HG03442 (cell line): ENCODE measurements around the gene COL23A1.
"Not testable (repeated sequence)": the region's sequence is repeated elsewhere in the genome, so short reads cannot be mapped to it uniquely, and the experiment has no call there.

Source experiments
- ATAC-seq: cut with Tn5 transposase; IDR thresholded peaks from one replicate; pipeline ENCODE4 v1.9.1; 2021; ENCODE audit warnings: mild to moderate bottlenecking, moderate library complexity; ENCODE audit not compliant: unreplicated experiment

The COL23A1 gene

DNA sequence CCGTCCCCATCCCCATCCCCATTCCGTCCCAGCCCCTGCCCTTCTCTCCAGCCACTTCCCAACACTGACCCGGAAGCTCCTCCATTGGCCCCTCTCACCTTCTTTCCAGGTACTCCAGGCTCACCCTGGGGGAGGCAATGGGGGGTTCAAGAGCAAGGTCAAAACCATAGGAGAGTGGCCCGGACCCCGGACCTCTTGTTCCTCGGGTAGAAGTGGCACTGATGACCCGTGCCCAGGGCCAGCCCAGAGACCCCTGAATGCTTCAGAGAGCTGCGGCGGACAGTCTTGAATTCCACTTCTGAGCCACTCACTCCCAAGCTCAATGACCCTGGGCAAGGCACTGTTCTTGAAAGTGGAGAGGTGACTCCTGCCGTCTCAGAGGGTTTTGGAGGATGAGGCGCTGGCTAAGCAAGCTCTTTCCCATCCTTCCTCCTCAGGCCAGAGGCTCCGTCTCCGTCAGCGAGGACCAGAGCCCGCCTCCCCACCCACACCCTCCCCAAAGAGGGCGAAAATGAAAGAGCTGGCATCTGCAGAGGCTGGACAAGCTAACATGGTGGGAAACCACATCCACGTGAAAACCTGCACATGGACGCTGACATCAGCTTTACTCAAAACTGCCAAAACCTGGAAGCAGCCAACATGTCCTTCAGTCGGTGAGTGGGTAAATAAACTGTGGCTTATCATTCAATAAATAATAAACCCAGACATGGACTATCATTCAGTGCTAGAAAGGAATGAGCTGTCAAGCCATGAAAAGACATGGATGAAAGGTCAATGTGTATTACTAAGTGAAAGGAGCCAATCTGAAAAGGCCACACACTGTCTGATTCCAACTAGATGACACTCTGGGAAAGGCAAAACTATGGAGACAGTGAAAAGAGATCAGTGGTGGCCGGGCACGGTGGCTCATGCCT, 330.3 kb downstream of the COL23A1 start:
- ATAC-seq = no peak

GRCh38 chr5:178257650-178258049, 332.5 kb downstream of the COL23A1 start:
- no peak for ATAC-seq

DNA sequence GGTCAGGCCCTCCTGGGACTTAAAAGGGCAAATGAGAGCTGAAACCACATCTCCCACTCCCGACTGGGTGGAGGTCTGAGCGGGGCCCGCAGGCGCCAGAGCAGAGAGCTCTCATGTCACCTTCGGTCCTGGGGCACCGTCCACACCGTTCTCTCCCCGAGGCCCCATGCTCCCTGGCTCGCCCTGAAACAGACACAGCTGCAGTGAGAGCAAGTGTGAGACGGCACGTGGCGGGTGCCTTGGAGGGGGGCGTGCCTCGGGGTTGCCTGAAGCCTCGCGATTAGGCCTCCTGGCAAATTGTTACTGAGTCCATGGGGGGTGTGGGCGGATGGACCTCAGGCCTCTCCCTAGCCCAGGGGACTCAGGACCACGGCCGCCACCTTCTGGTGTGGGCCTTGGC, 333.4 kb downstream of the COL23A1 start:
- no peak for ATAC-seq

DNA sequence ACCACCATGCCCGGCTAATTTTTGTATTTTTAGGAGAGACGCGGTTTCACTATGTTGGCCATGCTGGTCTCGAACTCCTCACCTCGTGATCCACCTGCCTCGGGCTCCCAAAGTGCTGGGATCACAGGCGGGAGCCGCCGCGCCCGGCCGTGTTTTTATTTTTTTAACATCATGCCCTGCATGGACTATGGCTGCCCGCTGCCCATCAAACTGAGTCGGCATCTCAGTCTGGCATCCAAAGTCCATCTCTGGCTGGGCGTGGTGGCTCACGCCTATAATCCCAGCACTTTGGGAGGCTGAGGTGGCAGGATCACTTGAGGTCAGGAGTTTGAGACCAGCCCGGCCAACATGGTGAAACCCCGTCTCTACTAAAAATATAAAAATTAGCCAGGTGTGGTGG, 336.6 kb downstream of the COL23A1 start:
- ATAC-seq = not testable (repeated sequence)

DNA sequence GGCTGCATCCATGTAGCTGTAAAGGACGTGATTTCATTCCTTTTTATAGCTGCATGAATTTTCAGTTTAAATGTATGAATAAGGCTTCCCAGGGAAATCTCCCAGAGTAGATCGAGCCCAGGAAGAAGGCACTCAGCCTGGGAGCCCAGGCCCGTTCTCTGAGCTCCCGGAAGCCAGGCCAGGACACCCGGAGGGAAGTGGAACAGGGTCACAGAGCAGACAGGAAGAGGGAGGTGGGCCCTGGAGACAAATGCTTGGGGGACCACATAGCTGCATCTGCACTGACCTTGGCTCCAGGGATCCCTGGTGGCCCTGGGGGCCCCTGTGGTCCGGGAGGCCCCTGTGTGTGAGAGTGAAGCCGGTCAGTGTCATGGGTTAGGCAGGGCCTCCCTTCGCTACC, 337.9 kb downstream of the COL23A1 start:
- no peak for ATAC-seq

DNA sequence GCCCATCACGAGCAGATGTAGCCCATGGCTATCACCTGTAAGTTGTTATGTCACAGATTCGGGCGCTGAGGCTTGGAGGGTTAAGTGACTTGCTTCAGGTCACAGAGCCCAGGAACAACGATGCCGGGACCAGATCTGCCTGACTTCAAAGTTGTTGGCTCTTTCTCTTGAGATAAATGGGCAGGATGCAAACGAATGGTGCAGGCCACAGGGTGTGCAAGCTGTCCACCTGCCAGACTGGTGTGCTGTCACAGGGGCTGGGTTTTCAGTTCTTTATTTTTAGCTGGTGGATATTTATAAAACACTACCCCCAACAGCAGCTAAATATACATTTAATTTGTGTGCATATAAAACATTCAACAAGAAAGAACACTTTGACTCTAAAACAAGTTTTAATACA, 339.9 kb downstream of the COL23A1 start:
- ATAC-seq = no peak

DNA sequence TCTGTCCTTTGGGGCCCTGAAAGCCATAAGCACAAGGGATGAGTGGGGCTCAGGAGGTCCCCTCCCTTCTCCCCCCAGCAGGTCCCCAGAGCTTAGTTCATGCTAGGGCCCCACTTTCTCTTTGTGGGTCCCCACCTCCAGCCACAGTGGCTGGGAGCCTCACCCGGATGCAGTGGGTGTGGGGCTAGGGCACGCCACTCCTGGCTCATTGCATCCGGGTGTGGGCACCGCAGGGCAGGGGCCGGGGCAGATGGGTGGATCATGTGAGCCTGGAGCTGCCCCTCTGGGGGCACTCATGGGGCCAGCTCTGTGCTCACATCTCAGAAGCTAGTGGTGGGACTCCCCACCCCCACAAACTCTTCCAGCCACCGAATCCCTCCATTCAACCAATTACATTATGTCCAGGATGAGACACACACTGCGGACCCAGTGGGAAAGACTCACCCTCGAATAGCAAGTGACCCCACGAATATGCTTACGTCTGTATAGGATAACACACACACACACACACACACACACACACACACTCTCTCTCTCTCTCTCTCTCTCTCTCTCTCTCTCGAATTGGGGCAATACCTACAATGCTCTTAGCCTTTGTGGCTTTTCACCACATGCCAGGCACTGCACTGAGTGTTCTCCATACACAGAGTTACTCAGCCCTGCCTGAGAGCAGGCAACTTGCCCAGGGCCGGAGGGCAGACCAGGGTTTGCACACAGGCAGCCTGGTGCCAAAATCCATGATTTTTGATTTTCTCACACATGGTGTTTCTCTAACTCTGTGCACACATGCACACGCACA, 340.8 kb downstream of the COL23A1 start:
- no peak for ATAC-seq

DNA sequence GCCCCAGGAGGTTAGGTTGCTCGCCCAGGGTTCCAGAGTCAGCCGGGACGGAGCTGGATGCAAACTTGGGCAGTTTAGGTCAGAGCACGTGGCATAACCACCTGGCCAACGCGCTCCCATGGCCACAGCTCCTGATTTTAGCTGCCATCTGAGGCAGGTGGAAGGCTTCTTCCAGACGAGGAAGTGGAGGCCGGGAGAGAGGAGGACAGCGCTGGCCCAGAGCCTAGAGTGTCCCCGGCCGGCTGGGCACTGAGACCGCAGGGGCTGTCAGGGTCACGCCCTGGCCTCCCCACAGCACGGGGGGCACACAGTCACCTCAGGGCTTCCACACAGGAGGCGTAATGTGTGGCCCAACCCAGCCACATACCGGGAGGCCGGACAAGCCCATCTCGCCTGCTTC, 341.4 kb downstream of the COL23A1 start:
- ATAC-seq = no peak

GRCh38 chr5:178247481-178248456, 342.4 kb downstream of the COL23A1 start:
- ATAC-seq = no peak

DNA sequence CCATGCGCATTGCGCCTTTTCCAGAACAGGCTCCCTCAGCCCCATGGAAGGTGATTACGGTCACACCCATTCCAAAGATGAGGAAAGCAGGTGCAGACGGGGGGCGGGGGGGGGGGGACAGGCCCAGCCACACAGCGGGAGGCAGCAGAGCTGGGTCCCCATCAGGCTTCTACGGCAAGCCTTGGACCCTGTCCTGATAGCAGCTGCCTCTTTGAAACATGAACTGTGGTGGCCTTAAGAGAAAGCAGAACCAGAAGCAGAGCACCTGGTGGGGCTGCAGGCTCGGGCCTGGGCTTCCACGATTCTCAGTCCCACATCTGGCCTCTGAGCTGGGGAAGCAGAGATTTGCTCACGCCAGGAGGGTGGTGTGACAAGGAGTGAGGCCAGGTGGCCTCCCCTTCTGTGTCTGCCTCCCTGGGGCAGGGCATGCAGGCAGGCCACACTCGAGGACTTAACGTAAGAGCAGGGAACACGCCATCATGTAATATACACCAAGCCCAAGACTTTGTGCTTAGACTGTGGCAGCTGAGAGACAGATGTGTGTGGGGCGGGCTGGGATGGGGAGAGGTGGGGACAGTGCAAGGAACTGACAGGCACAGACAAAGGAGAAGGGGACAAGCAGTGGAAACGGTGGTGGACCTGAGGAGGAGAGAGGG, 343.4 kb downstream of the COL23A1 start:
- no peak for ATAC-seq

DNA sequence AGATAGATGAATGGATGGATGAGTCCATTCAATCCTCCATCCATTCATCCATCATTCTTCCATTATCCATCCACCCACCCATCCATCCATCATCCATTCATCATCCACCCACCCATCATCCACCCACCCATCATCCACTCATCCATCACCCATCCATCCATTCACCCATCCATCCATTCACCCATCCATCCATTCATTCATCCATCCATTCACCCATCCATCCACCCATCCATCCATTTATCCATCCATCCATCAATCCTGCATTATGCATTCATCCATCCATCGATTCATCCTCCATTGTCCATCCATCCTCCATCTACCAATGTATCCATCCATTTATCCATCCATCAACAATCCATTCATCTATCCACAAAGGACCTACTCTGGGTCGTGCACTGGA, 344.8 kb downstream of the COL23A1 start:
- ATAC-seq = no peak

DNA sequence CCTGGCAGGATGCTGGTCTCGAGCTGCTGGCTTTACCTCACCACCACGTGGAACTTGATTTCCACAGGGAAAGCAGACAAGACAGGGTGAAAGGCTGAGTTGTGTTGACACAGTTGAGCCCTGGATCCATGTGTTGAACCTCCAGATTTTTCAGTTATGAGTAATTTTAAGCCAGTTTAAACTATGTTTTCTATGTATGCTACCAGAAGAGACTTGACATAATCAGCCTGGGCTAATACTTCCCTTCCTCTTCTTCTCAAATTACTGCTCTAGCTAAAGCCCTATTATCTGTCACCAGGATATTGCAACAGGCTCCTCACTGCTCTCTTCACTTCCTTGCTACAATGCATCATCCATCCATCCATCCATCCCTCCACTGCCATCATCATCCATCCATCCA, 345.6 kb downstream of the COL23A1 start:
- ATAC-seq = no peak

DNA sequence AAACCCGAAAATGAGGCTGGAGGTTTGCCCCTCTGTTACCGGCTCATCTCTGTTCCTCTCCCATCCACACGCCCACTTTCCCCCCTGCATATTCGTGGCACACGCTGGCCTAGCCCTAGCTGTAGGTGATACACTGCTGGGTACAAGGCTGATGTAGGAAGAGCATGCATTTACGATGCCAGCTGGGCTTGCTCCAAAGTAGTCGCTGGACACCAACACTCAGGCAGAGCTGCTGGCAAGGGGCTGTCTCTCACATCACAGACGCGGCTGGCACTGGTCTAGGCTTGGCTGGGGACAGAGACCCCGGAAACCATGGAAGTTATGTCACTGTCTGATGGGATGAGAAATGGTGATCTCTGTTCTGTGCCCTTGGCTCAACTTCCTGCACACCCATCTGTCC, 347.8 kb downstream of the COL23A1 start:
- ATAC-seq = no peak

DNA sequence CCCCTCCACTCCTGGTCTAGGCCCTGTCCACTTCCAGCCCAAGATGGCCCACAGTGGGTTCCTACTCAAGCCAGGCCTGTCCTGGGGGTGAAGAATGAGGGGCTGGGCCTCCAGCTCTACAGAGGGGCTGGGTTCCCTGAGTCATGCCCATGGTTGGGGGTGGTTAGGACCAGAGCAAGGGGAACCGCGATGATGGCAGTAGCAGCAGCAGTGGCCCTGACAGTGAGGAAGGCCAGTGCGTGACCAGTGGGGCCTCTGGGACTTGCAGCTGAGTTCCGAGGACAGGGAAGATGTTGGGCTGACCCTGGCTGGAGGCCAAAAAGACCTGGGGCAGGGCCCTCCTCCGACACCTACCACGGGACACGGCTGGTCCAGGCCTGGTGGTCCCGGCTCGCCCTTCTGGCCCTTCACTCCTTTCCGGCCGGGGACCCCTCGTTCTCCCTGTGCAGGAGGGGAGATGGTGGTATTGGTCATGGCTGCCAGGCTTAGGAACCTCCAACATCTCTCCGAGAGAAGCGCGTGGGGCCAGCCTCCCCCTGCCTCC, 348.4 kb downstream of the COL23A1 start:
- ATAC-seq = no peak

DNA sequence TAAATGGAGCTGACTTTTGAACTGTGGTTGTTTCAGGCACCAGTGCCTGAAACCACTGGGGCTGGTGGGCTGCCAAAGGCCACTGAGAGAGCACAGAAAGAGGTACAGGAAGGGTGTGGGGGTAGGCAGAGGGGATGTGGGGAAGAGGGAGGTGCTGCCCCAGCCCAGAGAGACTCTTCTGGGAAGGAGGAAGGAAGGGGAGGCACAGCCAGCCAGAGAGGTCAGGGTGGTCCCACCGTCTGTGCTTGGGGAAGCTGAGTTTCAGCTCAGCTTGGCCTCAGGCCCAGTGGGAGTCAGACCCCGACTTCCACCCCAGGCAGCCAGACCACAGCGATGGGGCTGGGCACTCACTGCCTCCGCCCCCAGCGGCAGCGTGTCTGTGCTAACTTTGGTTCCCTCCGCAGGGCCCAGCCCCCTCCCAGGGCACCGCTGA, 348.9 kb downstream of the COL23A1 start:
- no peak for ATAC-seq

DNA sequence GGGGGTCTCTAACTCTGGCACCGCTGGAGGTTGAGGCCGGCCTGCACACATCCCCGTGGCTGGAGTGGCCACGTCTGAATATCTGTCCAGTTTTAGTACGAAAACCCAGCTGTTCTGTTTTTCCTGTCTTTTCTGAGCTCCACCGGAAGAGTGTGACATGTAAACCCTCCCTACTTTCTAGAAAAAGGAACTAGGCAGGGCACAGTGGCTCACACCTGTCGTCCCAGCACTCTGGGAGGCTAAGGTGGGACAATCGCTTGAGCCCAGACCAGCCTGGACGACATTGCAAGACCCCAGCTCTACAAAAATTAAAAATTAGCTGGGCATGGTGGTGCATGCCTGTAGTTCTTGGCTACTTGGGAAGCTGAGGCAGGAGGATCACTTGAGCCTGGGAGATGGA, 349.4 kb downstream of the COL23A1 start:
- ATAC-seq = no peak

GRCh38 chr5:178240341-178240741, 349.9 kb downstream of the COL23A1 start:
- no peak for ATAC-seq

DNA sequence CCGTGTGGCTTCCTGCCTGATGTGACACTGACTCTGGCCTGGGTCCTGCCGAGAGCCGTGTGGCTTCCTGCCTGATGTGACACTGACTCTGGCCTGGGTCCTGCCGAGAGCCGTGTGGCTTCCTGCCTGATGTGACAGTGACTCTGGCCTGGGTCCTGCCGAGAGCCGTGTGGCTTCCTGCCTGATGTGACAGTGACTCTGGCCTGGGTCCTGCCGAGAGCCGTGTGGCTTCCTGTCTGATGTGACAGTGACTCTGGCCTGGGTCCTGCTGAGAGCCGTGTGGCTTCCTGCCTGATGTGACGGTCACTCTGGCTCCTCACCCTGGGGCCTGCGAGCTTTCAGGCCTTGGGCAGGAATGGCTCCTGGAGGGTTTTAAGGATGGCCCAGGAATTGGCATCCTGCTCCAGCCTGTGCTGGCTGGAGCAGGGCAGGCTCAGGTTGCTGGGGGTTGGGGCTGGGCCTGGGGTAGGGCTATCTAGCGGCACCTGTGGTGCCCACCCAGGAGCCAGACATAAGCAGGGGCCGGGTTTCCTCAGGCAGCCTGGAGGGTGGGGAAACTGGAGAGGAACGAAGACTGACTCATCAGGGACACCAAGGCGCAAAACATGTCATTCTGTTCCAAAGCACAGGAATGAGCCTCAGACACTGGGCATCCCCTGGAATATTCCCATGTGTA, 350.4 kb downstream of the COL23A1 start:
- ATAC-seq = not testable (repeated sequence)
